HL-60 (cell line): ENCODE data around the gene PLAC8L1.

Experiments
- DNase-seq, 2 experiments: peaks; one replicate each; pipeline ENCODE4 v3.0.0-alpha.2; 2010 to 2020; ENCODE audit warnings: low read depth in 1 of 2, low spot score in 1 of 2
- H3K27ac ChIP-seq: fragments of 250-450 bp; sonication (Bioruptor Pico); replicated peaks from 2 replicates; pipeline ENCODE4 v1.5.1; 2020; ENCODE audit warnings: mild to moderate bottlenecking, moderate library complexity
- H3K27me3 ChIP-seq: fragments of 250-450 bp; sonication (Bioruptor Pico); 2 replicates; pipeline ENCODE4 v1.5.1; 2021; ENCODE audit warnings: mild to moderate bottlenecking, moderate library complexity; ENCODE audit not compliant: insufficient read depth, poor library complexity, severe bottlenecking
- H3K4me3 ChIP-seq: replicated peaks from 2 replicates; pipeline ENCODE4 v1.5.1; 2011; ENCODE audit warnings: mild to moderate bottlenecking, control low read depth, low read length; ENCODE audit not compliant: insufficient read depth
- GABPA ChIP-seq: IDR thresholded peaks from 2 replicates; pipeline ENCODE4 v1.6.1; 2012; ENCODE audit warnings: low read depth
- POLR2AphosphoS5 ChIP-seq: IDR thresholded peaks from 2 replicates; pipeline ENCODE4 v1.6.1; 2012; ENCODE audit warnings: low read depth
- SPI1 ChIP-seq: IDR thresholded peaks from 2 replicates; pipeline ENCODE4 v1.6.1; 2012; ENCODE audit warnings: low read depth, mild to moderate bottlenecking, borderline replicate concordance
- TF ChIP-seq, protein P1 (sequence below): IDR thresholded peaks from 2 replicates; pipeline ENCODE4 v1.6.1; 2012; ENCODE audit warnings: low read depth; ENCODE audit not compliant: insufficient replicate concordance
- TF ChIP-seq, protein P2 (sequence below): IDR thresholded peaks from one replicate; pipeline ENCODE4 v1.5.1; 2011; ENCODE audit warnings: low read length, control low read depth, inconsistent platforms; ENCODE audit not compliant: insufficient read depth

PLAC8L1 gene

DNA sequence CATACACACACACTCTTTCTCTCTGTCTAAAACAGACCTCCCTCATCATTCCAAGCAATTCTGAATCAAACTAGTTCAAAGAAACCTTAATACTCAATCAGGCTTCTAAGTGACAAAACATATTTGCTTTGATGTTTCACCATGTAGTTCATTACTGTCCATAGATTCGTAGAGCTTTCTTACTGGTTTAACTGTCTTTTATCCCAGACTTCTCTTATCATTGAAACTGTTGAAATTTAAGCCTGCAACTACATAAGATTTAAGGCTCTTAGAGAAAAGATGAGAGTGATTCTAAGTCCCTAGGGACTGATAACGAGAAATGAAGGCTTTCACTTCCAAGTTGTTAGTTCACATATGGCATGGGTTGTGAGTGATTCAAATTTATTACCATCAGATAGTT lies 11.0 kb upstream of the PLAC8L1 start:
- no peak overlapping the region for H3K27ac ChIP-seq
- TF ChIP-seq GABPA (no peak), POLR2AphosphoS5 (no peak), SPI1 (no peak)
- TF ChIP-seq, protein P1, sequence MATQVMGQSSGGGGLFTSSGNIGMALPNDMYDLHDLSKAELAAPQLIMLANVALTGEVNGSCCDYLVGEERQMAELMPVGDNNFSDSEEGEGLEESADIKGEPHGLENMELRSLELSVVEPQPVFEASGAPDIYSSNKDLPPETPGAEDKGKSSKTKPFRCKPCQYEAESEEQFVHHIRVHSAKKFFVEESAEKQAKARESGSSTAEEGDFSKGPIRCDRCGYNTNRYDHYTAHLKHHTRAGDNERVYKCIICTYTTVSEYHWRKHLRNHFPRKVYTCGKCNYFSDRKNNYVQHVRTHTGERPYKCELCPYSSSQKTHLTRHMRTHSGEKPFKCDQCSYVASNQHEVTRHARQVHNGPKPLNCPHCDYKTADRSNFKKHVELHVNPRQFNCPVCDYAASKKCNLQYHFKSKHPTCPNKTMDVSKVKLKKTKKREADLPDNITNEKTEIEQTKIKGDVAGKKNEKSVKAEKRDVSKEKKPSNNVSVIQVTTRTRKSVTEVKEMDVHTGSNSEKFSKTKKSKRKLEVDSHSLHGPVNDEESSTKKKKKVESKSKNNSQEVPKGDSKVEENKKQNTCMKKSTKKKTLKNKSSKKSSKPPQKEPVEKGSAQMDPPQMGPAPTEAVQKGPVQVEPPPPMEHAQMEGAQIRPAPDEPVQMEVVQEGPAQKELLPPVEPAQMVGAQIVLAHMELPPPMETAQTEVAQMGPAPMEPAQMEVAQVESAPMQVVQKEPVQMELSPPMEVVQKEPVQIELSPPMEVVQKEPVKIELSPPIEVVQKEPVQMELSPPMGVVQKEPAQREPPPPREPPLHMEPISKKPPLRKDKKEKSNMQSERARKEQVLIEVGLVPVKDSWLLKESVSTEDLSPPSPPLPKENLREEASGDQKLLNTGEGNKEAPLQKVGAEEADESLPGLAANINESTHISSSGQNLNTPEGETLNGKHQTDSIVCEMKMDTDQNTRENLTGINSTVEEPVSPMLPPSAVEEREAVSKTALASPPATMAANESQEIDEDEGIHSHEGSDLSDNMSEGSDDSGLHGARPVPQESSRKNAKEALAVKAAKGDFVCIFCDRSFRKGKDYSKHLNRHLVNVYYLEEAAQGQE, result no peak
- TF ChIP-seq, protein P2, sequence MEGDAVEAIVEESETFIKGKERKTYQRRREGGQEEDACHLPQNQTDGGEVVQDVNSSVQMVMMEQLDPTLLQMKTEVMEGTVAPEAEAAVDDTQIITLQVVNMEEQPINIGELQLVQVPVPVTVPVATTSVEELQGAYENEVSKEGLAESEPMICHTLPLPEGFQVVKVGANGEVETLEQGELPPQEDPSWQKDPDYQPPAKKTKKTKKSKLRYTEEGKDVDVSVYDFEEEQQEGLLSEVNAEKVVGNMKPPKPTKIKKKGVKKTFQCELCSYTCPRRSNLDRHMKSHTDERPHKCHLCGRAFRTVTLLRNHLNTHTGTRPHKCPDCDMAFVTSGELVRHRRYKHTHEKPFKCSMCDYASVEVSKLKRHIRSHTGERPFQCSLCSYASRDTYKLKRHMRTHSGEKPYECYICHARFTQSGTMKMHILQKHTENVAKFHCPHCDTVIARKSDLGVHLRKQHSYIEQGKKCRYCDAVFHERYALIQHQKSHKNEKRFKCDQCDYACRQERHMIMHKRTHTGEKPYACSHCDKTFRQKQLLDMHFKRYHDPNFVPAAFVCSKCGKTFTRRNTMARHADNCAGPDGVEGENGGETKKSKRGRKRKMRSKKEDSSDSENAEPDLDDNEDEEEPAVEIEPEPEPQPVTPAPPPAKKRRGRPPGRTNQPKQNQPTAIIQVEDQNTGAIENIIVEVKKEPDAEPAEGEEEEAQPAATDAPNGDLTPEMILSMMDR, result no peak
- no peaks in the 10 kb centered on the region for H3K27me3 ChIP-seq
- H3K4me3 ChIP-seq, result no peak overlapping the region
- no peak for DNase-seq

DNA sequence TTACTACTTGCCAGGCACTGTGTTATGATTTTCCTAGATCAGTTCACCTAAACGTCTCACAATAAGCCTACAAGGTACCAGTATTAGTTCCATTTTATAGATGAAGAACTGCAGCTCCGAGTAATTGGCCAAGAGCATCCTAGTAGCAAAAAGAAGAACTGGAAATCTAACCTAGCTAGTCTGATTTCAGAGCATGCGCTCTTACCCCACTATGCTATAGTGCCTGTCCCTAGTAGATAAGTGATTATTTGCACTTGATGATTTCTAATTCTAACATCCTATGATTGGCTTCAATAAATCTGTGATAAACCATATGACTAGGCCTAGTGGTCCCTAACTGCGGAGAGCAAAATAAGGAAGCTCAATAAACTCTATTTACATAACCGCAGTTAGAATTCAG lies 7.1 kb upstream of the PLAC8L1 start:
- Histone ChIP-seq H3K27ac (no peak overlapping the region), H3K4me3 (no peak overlapping the region), H3K27me3 (no peaks in the 10 kb centered on the region)
- no peak for DNase-seq
- TF ChIP-seq, protein P2, result no peak
- TF ChIP-seq, protein P1, result no peak
- TF ChIP-seq SPI1 (no peak), POLR2AphosphoS5 (no peak), GABPA (no peak)

DNA sequence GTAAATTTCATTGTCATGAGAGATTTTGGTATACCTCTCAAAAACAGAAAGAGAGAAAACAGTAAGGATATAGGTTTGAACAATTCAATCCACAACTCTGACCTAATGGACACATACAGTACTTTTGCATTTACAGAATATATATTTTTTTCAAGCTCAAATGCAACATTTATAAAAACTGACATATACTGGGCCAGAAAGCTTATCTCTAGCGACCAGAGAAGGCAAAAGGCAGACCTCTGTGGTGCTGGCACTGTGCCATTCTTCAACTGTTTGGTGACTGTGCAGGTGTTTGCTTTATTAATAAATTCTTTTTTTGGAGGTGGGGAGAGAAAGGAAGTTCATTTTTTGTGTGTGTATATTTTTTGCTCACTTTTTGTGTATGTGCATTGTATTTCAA lies 6.0 kb upstream of the PLAC8L1 start:
- no peaks in the 10 kb centered on the region for H3K27me3 ChIP-seq
- TF ChIP-seq POLR2AphosphoS5 (no peak), GABPA (no peak), SPI1 (no peak)
- TF ChIP-seq, protein P1, result no peak
- TF ChIP-seq, protein P2, result no peak
- no peak overlapping the region for H3K27ac ChIP-seq
- DNase-seq, result no peak
- no peak overlapping the region for H3K4me3 ChIP-seq
